ENCODE data around the gene CAMKK2. TPM values are rescaled to one million over a fixed set of nuclear protein-coding genes. Genes with fewer than 3 reads are reported as not detected.

The CAMKK2 gene
- total RNA-seq, 1 donor from 2014 or later, result 13.3 TPM

DNA sequence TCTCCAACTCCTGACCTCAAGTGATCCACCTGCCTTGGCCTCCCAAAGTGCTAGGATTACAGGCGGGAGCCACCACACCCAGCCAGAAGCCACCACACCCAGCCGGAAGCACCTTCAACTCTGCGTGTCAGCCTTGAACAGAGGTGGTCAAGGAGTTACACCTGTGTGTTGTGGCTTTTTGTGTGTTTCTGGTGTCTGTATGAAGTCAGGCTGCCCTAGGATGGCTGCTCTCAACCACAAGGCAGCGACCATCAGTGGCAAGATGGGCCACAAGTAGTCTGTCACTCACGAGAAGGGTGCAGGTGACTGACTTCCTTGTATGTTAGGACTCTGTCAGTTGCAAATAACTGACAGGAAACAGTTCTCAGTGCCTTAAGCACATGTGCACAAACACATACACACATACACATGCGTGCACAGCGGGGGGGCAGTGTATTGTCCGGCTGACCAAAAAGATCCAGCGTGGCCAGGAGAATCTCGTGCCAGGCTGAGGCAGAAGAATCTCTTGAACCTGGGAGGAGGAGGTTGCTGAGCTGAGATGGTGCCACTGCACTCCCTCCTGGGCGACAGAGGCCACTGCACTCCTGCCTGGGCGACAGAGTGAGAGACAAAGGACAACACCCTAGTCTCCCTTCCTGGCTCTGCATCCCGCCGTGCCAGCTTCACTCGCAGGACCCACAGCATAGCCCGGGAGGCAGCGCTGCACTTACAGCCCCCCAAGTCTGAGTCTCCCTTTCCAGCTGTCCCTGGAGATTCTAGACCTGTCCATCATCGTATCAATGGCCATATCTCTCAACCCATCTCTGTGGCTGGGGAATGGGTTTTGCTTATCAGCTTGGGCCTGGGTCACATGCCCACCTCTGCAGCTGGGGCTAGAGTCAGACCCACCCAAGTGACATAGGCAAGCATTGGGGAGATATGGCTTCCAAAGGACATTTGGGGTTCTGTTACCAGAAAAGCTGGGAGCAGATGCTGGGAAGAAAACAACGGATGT is 72.9 kb downstream of the CAMKK2 start:
- intact Hi-C loops (cut with micrococcal nuclease), result no loop called here
- Histone ChIP-seq H3K27me3 (ENCODE audit: low read depth) (no peaks in the 10 kb centered on the region), H3K9me3 (replicated peaks) (no peaks in the 10 kb centered on the region), H3K36me3 (peaks cover 32% of the 10 kb centered on the region), H3K4me3 (no peak overlapping the region), H3K4me1 (no peaks in the 10 kb centered on the region), H3K27ac (replicated peaks) (no peak overlapping the region)
- TF ChIP-seq, protein P1, sequence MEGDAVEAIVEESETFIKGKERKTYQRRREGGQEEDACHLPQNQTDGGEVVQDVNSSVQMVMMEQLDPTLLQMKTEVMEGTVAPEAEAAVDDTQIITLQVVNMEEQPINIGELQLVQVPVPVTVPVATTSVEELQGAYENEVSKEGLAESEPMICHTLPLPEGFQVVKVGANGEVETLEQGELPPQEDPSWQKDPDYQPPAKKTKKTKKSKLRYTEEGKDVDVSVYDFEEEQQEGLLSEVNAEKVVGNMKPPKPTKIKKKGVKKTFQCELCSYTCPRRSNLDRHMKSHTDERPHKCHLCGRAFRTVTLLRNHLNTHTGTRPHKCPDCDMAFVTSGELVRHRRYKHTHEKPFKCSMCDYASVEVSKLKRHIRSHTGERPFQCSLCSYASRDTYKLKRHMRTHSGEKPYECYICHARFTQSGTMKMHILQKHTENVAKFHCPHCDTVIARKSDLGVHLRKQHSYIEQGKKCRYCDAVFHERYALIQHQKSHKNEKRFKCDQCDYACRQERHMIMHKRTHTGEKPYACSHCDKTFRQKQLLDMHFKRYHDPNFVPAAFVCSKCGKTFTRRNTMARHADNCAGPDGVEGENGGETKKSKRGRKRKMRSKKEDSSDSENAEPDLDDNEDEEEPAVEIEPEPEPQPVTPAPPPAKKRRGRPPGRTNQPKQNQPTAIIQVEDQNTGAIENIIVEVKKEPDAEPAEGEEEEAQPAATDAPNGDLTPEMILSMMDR (IDR thresholded peaks at IDR 0.05; ENCODE audit: borderline replicate concordance), result no peak
- DNase-seq, result no peak

- Histone ChIP-seq H3K9me3 (replicated peaks) (no peaks in the 10 kb centered on the region), H3K27me3 (ENCODE audit: low read depth) (no peaks in the 10 kb centered on the region), H3K36me3 (peaks cover 35% of the 10 kb centered on the region), H3K4me1 (no peaks in the 10 kb centered on the region), H3K4me3 (no peak overlapping the region), H3K27ac (replicated peaks) (no peak overlapping the region)
- DNase-seq, result no peak
- TF ChIP-seq, protein P1 (IDR thresholded peaks at IDR 0.05; ENCODE audit: borderline replicate concordance), result no peak
- intact Hi-C loops (cut with micrococcal nuclease), result no loop called here
Observed at GRCh38 chr12:121222847-121223246, 73.7 kb downstream of the CAMKK2 start.

GRCh38 chr12:121219353-121219986 is 77.0 kb downstream of the CAMKK2 start:
- intact Hi-C loops (cut with micrococcal nuclease), result no loop called here
- no peak for DNase-seq
- Histone ChIP-seq H3K27me3 (ENCODE audit: low read depth) (no peaks in the 10 kb centered on the region), H3K9me3 (replicated peaks) (no peaks in the 10 kb centered on the region), H3K4me3 (no peak overlapping the region), H3K36me3 (peaks cover 28% of the 10 kb centered on the region), H3K27ac (replicated peaks) (no peak overlapping the region), H3K4me1 (peaks cover 9% of the 10 kb centered on the region)
- TF ChIP-seq, protein P1 (IDR thresholded peaks at IDR 0.05; ENCODE audit: borderline replicate concordance), result no peak

DNA sequence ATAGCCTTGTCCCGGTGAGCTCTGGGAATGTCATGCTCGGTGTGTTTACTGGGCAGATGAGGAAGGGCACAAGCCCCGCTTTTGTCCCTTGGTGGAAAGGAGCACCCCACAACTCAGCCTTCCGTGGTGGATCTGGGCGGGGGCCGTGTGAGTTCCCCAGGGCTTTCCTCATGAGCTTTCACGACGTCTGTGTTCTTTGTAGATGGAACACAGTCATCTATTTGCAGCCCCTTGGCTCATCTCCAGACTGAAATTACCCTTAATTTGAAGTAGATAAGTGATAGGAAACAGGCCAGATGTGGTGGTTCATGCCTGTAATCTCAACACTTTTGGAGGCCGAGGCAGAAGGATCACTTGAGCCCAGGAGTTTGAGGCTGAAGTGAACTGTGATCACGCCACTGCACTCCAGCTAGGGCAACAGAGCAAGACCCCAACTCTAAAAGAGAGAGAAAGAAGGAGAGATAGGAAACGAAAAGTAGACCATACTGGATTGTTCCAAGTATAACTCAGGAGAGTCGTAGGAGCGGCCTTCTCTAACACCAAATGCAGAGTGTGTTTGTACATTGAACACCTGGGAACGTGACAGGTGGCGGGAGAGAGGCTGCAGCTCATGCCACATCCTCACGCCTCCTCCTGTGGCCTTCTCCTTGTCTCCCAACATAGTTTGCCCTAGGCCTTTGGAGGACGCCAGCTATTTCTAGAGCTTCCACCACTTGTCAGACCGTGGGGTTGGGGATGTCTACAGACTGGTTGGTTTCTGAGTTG is 77.7 kb downstream of the CAMKK2 start:
- H3K27me3 ChIP-seq (ENCODE audit: low read depth), result no peaks in the 10 kb centered on the region
- H3K4me1 ChIP-seq, result peaks cover 15% of the 10 kb centered on the region
- H3K36me3 ChIP-seq, result peaks cover 25% of the 10 kb centered on the region
- intact Hi-C loops (cut with micrococcal nuclease), result no loop called here
- no peak overlapping the region for H3K27ac ChIP-seq (replicated peaks)
- H3K9me3 ChIP-seq (replicated peaks), result no peaks in the 10 kb centered on the region
- DNase-seq, result no peak
- no peak overlapping the region for H3K4me3 ChIP-seq
- TF ChIP-seq, protein P1 (IDR thresholded peaks at IDR 0.05; ENCODE audit: borderline replicate concordance), result no peak

DNA sequence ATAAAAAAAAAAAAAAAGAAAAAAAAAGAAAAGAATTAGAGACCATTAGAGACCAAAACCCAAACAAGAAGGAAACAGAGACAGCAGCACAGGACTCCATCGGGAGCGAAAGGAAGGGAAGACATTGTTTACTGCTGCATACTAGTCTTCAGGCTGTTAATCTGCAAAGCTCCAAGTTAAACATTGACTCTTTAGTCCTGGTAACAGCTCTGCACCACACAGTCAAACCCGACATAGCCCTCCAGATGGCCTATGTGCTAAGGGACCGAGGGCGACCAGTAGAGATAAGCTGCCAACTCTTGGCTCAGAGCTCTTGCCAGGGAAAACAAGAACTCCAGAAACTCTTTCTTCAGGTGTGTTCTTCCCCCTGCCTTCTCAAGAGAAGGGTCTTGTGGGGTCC is 78.7 kb downstream of the CAMKK2 start:
- intact Hi-C loops (cut with micrococcal nuclease), result no loop called here
- H3K27me3 ChIP-seq (ENCODE audit: low read depth), result no peaks in the 10 kb centered on the region
- peaks cover 15% of the 10 kb centered on the region for H3K4me1 ChIP-seq
- DNase-seq, result no peak
- H3K27ac ChIP-seq (replicated peaks), result no peak overlapping the region
- H3K9me3 ChIP-seq (replicated peaks), result no peaks in the 10 kb centered on the region
- TF ChIP-seq, protein P1 (IDR thresholded peaks at IDR 0.05; ENCODE audit: borderline replicate concordance), result no peak
- peaks cover 15% of the 10 kb centered on the region for H3K36me3 ChIP-seq
- H3K4me3 ChIP-seq, result no peak overlapping the region
